Hepatocyte (in vitro differentiated cells): ENCODE results near the gene SLC38A2. TPM values are rescaled to one million over a fixed set of nuclear protein-coding genes. Genes with fewer than 3 reads are reported as not detected.

Experiments
- DNase-seq: peaks from one replicate; pipeline ENCODE4 v3.0.0-alpha.2; 2016; ENCODE audit warnings: low spot score
- H2AFZ ChIP-seq: fragments of 200-600 bp; sonication (generic); 2 replicates; pipeline ENCODE4 v1.6.0; 2016; ENCODE audit warnings: antibody characterized with exemption, mild to moderate bottlenecking
- H3K27ac ChIP-seq: fragments of 200-600 bp; sonication (generic); 2 replicates; pipeline ENCODE4 v1.5.1; 2016; ENCODE audit warnings: mild to moderate bottlenecking
- H3K27me3 ChIP-seq: fragments of 200-600 bp; sonication (generic); 2 replicates; pipeline ENCODE4 v1.6.1; 2016
- H3K36me3 ChIP-seq: fragments of 200-600 bp; sonication (generic); replicated peaks from 2 replicates; pipeline ENCODE4 v1.5.1; 2016; ENCODE audit warnings: low read depth; ENCODE audit not compliant: insufficient read depth
- H3K4me1 ChIP-seq: fragments of 200-600 bp; sonication (generic); 2 replicates; pipeline ENCODE4 v1.5.1; 2016; ENCODE audit warnings: mild to moderate bottlenecking, moderate library complexity; ENCODE audit not compliant: insufficient read depth
- H3K4me2 ChIP-seq: fragments of 200-600 bp; sonication (generic); 2 replicates; pipeline ENCODE4 v1.6.0; 2016
- H3K4me3 ChIP-seq: fragments of 200-600 bp; sonication (generic); 2 replicates; pipeline ENCODE4 v1.5.1; 2016; ENCODE audit warnings: mild to moderate bottlenecking
- H3K79me2 ChIP-seq: fragments of 200-600 bp; sonication (generic); 2 replicates; pipeline ENCODE4 v1.6.0; 2017; ENCODE audit warnings: mild to moderate bottlenecking
- H3K9me2 ChIP-seq: fragments of 200-600 bp; sonication (generic); replicated peaks from 2 replicates; pipeline ENCODE4 v1.6.0; 2017; ENCODE audit warnings: mild to moderate bottlenecking; ENCODE audit not compliant: insufficient read depth
- H3K9me3 ChIP-seq: fragments of 200-600 bp; sonication (generic); 2 replicates; pipeline ENCODE4 v1.5.1; 2016; ENCODE audit warnings: low read depth, mild to moderate bottlenecking
- H4K20me1 ChIP-seq: fragments of 200-600 bp; sonication (generic); 2 replicates; pipeline ENCODE4 v1.6.0; 2016; ENCODE audit warnings: mild to moderate bottlenecking; ENCODE audit not compliant: insufficient read depth, poor library complexity, severe bottlenecking
- CTCF ChIP-seq: fragments of 200-600 bp; sonication (generic); IDR thresholded peaks from 2 replicates; pipeline ENCODE4 v1.5.1; 2016; ENCODE audit warnings: antibody characterized with exemption, mild to moderate bottlenecking; ENCODE audit not compliant: poor library complexity
- EZH2 ChIP-seq: fragments of 200-600 bp; sonication (generic); IDR thresholded peaks from 2 replicates; pipeline ENCODE4 v1.6.1; 2016; ENCODE audit warnings: antibody characterized with exemption, mild to moderate bottlenecking, borderline replicate concordance
- EZH2phosphoT487 ChIP-seq: fragments of 200-600 bp; sonication (generic); IDR thresholded peaks from one replicate; pipeline ENCODE4 v1.6.1; 2018; ENCODE audit warnings: antibody characterized with exemption, mild to moderate bottlenecking, low read depth, moderate library complexity; ENCODE audit not compliant: unreplicated experiment, severe bottlenecking
- WGBS: methylation state at CpG from one replicate; pipeline ENCODE4 v1.1.6; 2016; ENCODE audit warnings: low lambda C conversion rate; ENCODE audit errors: missing lambda C conversion rate; 5-methylcytosine and 5-hydroxymethylcytosine counted together
- polyA plus RNA-seq: library from polyadenylated mRNA; unstranded; fragments of >200 nt; fragmentation: Nextera tagmentation; extraction: Ambion mirVana; gene quantifications from 2 replicates; pipeline ENCODE4 v1.2.1, GENCODE V29; 2016
- total RNA-seq: library from RNA; depleted of rRNA; stranded (reverse); fragments of >200 nt; gene quantifications from 2 replicates; pipeline ENCODE4 v1.2.3, GENCODE V29; 2014

The SLC38A2 gene
- total and polyA plus RNA-seq, 2 experiments from 2014 or later, result 139 to 373 TPM

GRCh38 chr12:46351886-46352650 lies 20.5 kb downstream of the SLC38A2 start:
- Histone ChIP-seq H3K9me2 (no peaks in the 10 kb centered on the region), H2AFZ (no peak overlapping the region), H3K27ac (no peak overlapping the region), H3K9me3 (no peaks in the 10 kb centered on the region), H3K27me3 (no peaks in the 10 kb centered on the region), H3K4me2 (no peak overlapping the region), H4K20me1 (no peaks in the 10 kb centered on the region), H3K4me1 (no peaks in the 10 kb centered on the region), H3K79me2 (no peaks in the 10 kb centered on the region), H3K4me3 (no peak overlapping the region), H3K36me3 (no peaks in the 10 kb centered on the region)
- WGBS, result 47% methylated on average over 2 of the region's 2 CpGs
- no peak for DNase-seq
- TF ChIP-seq CTCF, result no peak
- no peak for TF ChIP-seq EZH2phosphoT487
- no peak for TF ChIP-seq EZH2

GRCh38 chr12:46351138-46351537 lies 21.4 kb downstream of the SLC38A2 start:
- Histone ChIP-seq H4K20me1 (no peaks in the 10 kb centered on the region), H3K4me1 (no peaks in the 10 kb centered on the region), H3K79me2 (no peaks in the 10 kb centered on the region), H3K4me2 (no peak overlapping the region), H3K4me3 (no peak overlapping the region), H3K27me3 (no peaks in the 10 kb centered on the region), H2AFZ (no peak overlapping the region), H3K36me3 (no peaks in the 10 kb centered on the region), H3K9me2 (no peaks in the 10 kb centered on the region), H3K27ac (no peak overlapping the region), H3K9me3 (no peaks in the 10 kb centered on the region)
- no peak for DNase-seq
- TF ChIP-seq EZH2, result no peak
- no peak for TF ChIP-seq CTCF
- TF ChIP-seq EZH2phosphoT487, result no peak
- WGBS, result 91% methylated on average over 1 of the region's 1 CpG

- no peak overlapping the region for H3K4me3 ChIP-seq
- WGBS, result 51% methylated on average over 2 of the region's 2 CpGs
- no peak overlapping the region for H3K4me2 ChIP-seq
- no peaks in the 10 kb centered on the region for H3K9me3 ChIP-seq
- TF ChIP-seq CTCF, result no peak
- TF ChIP-seq EZH2phosphoT487, result no peak
- TF ChIP-seq EZH2, result no peak
- H3K36me3 ChIP-seq, result no peaks in the 10 kb centered on the region
- H3K4me1 ChIP-seq, result no peaks in the 10 kb centered on the region
- no peak overlapping the region for H2AFZ ChIP-seq
- no peak for DNase-seq
- H4K20me1 ChIP-seq, result no peaks in the 10 kb centered on the region
- no peaks in the 10 kb centered on the region for H3K9me2 ChIP-seq
- no peaks in the 10 kb centered on the region for H3K27me3 ChIP-seq
- H3K79me2 ChIP-seq, result no peaks in the 10 kb centered on the region
- H3K27ac ChIP-seq, result no peak overlapping the region
Measured at GRCh38 chr12:46349253-46349652, 23.3 kb downstream of the SLC38A2 start.
